Measurements from ENCODE around the gene PSME2.

- TF ChIP-seq EZH2 (IDR thresholded peaks at IDR 0.05): no peak
- TF ChIP-seq POLR2AphosphoS5 (IDR thresholded peaks at IDR 0.05; ENCODE audit: borderline replicate concordance, low read depth, low read length): no peak
These were observed 33.8 kb upstream of the PSME2 start for GRCh38 chr14:24179961-24180796.
